ENCODE results near the gene TNRC6C. TPM values are rescaled to one million over a fixed set of nuclear protein-coding genes. Genes with fewer than 3 reads are reported as not detected.

The TNRC6C gene
- total and polyA plus RNA-seq, 7 donors: 0.92 to 22.1 (median 6.3) TPM

DNA sequence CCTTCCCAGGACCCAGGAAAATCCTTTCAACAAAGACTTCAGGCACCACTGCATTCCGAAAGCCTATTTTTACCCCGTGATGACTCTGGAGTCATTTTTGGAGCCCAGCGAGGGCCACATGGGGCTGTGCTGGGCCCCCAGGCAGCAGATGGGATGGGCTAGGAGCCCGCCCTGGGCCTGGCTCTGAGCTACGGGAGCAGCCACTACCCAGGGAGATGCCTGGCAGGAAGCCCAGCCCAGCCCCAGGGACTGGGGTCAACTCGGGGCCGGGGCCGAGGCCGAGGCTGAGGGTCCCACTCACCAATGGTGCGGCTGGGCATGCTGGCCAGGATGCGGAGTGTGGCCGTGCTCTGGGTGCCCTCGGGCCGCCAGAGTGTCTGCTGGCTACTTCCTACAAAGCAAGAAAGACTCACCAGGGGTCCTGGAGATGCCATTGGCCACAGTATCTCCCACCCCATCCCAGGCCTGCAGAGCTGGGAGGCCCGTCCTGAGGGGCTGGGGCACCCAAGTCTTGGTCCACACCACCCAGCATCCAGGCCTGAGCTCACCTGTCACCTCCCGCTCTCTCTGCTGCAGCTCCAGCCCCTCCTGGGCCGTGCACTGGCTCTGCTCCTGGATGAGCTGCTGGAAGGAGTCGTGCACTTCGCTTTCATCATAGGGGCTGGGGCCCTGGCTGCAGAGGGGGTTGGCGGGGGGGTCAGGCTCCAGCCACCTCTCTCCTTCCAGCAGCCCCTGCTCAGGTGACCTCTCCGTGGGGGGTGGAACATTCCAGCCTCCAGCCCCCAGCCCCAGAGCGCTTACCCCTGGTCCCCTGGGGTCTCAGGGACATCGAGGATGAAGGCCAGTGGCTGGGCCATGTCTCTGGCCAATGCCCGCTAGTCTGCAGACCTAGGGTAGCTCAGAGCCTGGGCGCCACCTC lies 167.7 kb downstream of the TNRC6C start:
- no peak for DNase-seq
- Histone ChIP-seq H3K27me3 (peaks cover 13 to 53% (median 40%) of the 10 kb centered on the region in 3 donors), H3K36me3 (peaks cover 0 to 5% (median 0%) of the 10 kb centered on the region in 4 donors), H3K4me3 (no peak overlapping the region), H3K4me1 (peaks cover 0 to 41% (median 35%) of the 10 kb centered on the region in 4 donors), H3K27ac (peak overlapping the region; percentile 72 to 79 (median 76)), H3K9me3 (no peaks in the 10 kb centered on the region)
- 73 to 81% methylated on average over 25 of the region's 25 CpGs for WGBS, 2 donors
- no peak for TF ChIP-seq POLR2A (IDR thresholded peaks at IDR 0.05)
- no peak for TF ChIP-seq POLR2AphosphoS5 (IDR thresholded peaks at IDR 0.05)
- TF ChIP-seq CTCF (IDR thresholded peaks at IDR 0.05): no peak
- TF ChIP-seq EP300 (IDR thresholded peaks at IDR 0.05): no peak
- intact Hi-C loops (cut with DNase I): no loop called here

DNA sequence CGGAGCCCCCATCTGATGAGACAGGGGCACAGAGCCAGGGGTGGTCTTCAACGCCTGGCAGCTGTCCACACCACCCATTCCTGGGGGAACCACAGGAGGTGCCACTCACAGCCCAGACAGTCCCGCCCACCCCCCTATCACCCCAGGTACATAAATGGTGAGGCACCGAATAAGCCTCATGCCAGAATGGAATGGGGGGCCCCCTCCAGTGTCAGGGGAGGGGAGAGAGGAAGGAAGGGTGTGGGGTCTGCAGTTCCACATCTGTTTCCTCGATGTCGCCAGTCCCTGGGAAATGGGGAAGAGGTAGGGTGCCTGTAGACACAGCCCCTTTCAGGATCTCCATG lies 168.4 kb downstream of the TNRC6C start:
- peak overlapping the region in 1 of 4 donors; percentile 61 for H3K4me3 ChIP-seq
- DNase-seq: no peak
- intact Hi-C loops (cut with DNase I): no loop called here
- H3K4me1 ChIP-seq: peaks cover 0 to 48% (median 41%) of the 10 kb centered on the region in 4 donors
- H3K36me3 ChIP-seq: peaks cover 0 to 5% (median 0%) of the 10 kb centered on the region in 4 donors
- 47 to 63% methylated on average over 6 of the region's 6 CpGs for WGBS, 2 donors
- H3K9me3 ChIP-seq: no peaks in the 10 kb centered on the region
- H3K27ac ChIP-seq: peak overlapping the region; percentile 72 to 79 (median 76)
- peaks cover 20 to 59% (median 46%) of the 10 kb centered on the region in 3 donors for H3K27me3 ChIP-seq
- TF ChIP-seq EP300 (IDR thresholded peaks at IDR 0.05): no peak
- no peak for TF ChIP-seq CTCF (IDR thresholded peaks at IDR 0.05)
- TF ChIP-seq POLR2A (IDR thresholded peaks at IDR 0.05): no peak
- no peak for TF ChIP-seq POLR2AphosphoS5 (IDR thresholded peaks at IDR 0.05)

- H3K4me1 ChIP-seq: peaks cover 0 to 52% (median 46%) of the 10 kb centered on the region in 4 donors
- TF ChIP-seq POLR2A (IDR thresholded peaks at IDR 0.05): peak in 1 of 2 donors; percentile 26
- no peak for TF ChIP-seq CTCF (IDR thresholded peaks at IDR 0.05)
- no peak for TF ChIP-seq EP300 (IDR thresholded peaks at IDR 0.05)
- TF ChIP-seq POLR2AphosphoS5 (IDR thresholded peaks at IDR 0.05): peak in 3 of 4 donors; percentile 49 to 78 (median 50)
- DNase-seq: peak; percentile 88
- intact Hi-C loops (cut with DNase I): no loop called here
- peak overlapping the region; percentile 72 to 79 (median 76) for H3K27ac ChIP-seq
- 9 to 10% methylated on average over 25 of the region's 25 CpGs for WGBS, 2 donors
- H3K4me3 ChIP-seq: peak overlapping the region; percentile 35 to 61 (median 57)
- H3K27me3 ChIP-seq: peaks cover 25 to 64% (median 51%) of the 10 kb centered on the region in 3 donors
- H3K36me3 ChIP-seq: peaks cover 0 to 5% (median 0%) of the 10 kb centered on the region in 4 donors
- H3K9me3 ChIP-seq: no peaks in the 10 kb centered on the region
Measured at GRCh38 chr17:78127239-78127887, 168.9 kb downstream of the TNRC6C start.

- H3K27me3 ChIP-seq: peaks cover 26 to 69% (median 53%) of the 10 kb centered on the region in 3 donors
- 0 to 2% methylated on average over 39 of the region's 39 CpGs for WGBS, 2 donors
- TF ChIP-seq POLR2AphosphoS5 (IDR thresholded peaks at IDR 0.05) (no peak), CTCF (IDR thresholded peaks at IDR 0.05) (no peak), POLR2A (IDR thresholded peaks at IDR 0.05) (no peak), EP300 (IDR thresholded peaks at IDR 0.05) (no peak)
- peak; percentile 65 for DNase-seq
- peak overlapping the region; percentile 35 to 61 (median 57) for H3K4me3 ChIP-seq
- peaks cover 0 to 53% (median 48%) of the 10 kb centered on the region in 4 donors for H3K4me1 ChIP-seq
- intact Hi-C loops (cut with DNase I): no loop called here
- peaks cover 0 to 5% (median 0%) of the 10 kb centered on the region in 4 donors for H3K36me3 ChIP-seq
- H3K27ac ChIP-seq: peak overlapping the region; percentile 72 to 79 (median 76)
- no peaks in the 10 kb centered on the region for H3K9me3 ChIP-seq
Measured at GRCh38 chr17:78127888-78128550, 169.5 kb downstream of the TNRC6C start.

All from sigmoid colon (tissue), 7 donors.